HCT116 (cell line): ENCODE data around the gene SLFN12. TPM values are rescaled to one million over a fixed set of nuclear protein-coding genes. Genes with fewer than 3 reads are reported as not detected.

ENCODE experiments used
- ATAC-seq: fragments of 200-7000 bp; cut with Tn5 transposase; 2 replicates; pipeline ENCODE4 v1.9.1; 2020; ENCODE audit warnings: mild to moderate bottlenecking, moderate library complexity
- BruUV-seq: library from RNA; stranded (reverse); fragments of 400-500 nt; replicated peaks from 2 replicates; lab custom pipeline; 2021; lab: Mats Ljungman, UMichigan
- CTCF ChIA-PET: fragments of 300-600 bp; sonication (Branson Sonifier 250); formaldehyde crosslinking; loops from one replicate; lab custom pipeline; 2021; ENCODE audit warnings: antibody characterized with exemption; lab: Charles Lee
- POLR2A ChIA-PET: fragments of 300-600, 350-600 bp; sonication (Branson Sonifier 250); formaldehyde crosslinking; loops from one replicate; lab custom pipeline; 2021; ENCODE audit warnings: antibody characterized with exemption; lab: Charles Lee
- RAD21 ChIA-PET, 2 experiments: fragments of 300-600 bp; sonication (Branson Sonifier 250); formaldehyde crosslinking; loops; one replicate each; lab custom pipeline; 2023; ENCODE audit warnings: low total read pairs in 2 of 2; ENCODE audit not compliant: uncharacterized antibody in 2 of 2, unreplicated experiment in 2 of 2, low non-redundant PET in 1 of 2; lab: Charles Lee
- DNase-seq: peaks from one replicate; pipeline ENCODE4 v3.0.0-alpha.2; 2010; ENCODE audit warnings: low read depth, low spot score
- H2AFZ ChIP-seq: fragments of 200-600 bp; shearing (Covaris generic), sonication (generic); 2 replicates; pipeline ENCODE4 v1.6.1; 2017; ENCODE audit warnings: low read depth, mixed run types, mixed read lengths, antibody characterized with exemption, low read length; ENCODE audit not compliant: poor library complexity, severe bottlenecking
- H3K27ac ChIP-seq: 2 replicates; pipeline ENCODE4 v1.5.1; 2012; ENCODE audit warnings: low read depth, low read length
- H3K27me3 ChIP-seq: fragments of 200-600 bp; sonication (generic); 2 replicates; pipeline ENCODE4 v1.6.1; 2016; ENCODE audit warnings: mixed run types, low read length, mixed read lengths; ENCODE audit not compliant: insufficient read depth
- H3K36me3 ChIP-seq, 2 experiments: fragments of 200-500 bp in 1 of 2; fragments of 200-600 bp in 1 of 2; sonication (Bioruptor generic) in 1 of 2; sonication (generic) in 1 of 2; 2 replicates each; pipeline versions ENCODE4 v1.5.1 to v1.6.1; 2014 to 2016; ENCODE audit warnings: low read length in 2 of 2, inconsistent platforms in 1 of 2, mixed read lengths in 1 of 2, mixed run types in 1 of 2; ENCODE audit not compliant: insufficient read depth in 2 of 2, control insufficient read depth in 1 of 2
- H3K4me1 ChIP-seq, 2 experiments: fragments of 200-600 bp in 1 of 2; sonication (generic) in 1 of 2; 2 replicates each; pipeline versions ENCODE4 v1.5.1 to v1.6.1; 2012 to 2017; ENCODE audit warnings: low read length in 2 of 2, inconsistent platforms in 1 of 2, mild to moderate bottlenecking in 1 of 2, mixed read lengths in 1 of 2, mixed run types in 1 of 2, moderate library complexity in 1 of 2; ENCODE audit not compliant: insufficient read depth in 2 of 2, control insufficient read depth in 1 of 2
- H3K4me2 ChIP-seq: fragments of 200-600 bp; sonication (generic); 2 replicates; pipeline ENCODE4 v1.6.1; 2017; ENCODE audit warnings: mixed run types, low read length, mixed read lengths
- H3K4me3 ChIP-seq, 2 experiments: fragments of 200-600 bp in 1 of 2; sonication (generic) in 1 of 2; replicated peaks in 1 of 2; 2 replicates each; pipeline ENCODE4 v1.5.1; 2011 to 2016; ENCODE audit warnings: low read length in 2 of 2, control low read depth in 1 of 2, low read depth in 1 of 2, mild to moderate bottlenecking in 1 of 2, mixed read lengths in 1 of 2, mixed run types in 1 of 2
- H3K79me2 ChIP-seq: fragments of 200-600 bp; sonication (generic); 2 replicates; pipeline ENCODE4 v1.6.1; 2017; ENCODE audit warnings: mild to moderate bottlenecking, mixed run types, low read length, moderate library complexity, mixed read lengths; ENCODE audit not compliant: insufficient read depth
- H3K9ac ChIP-seq: fragments of 200-600 bp; sonication (generic); 2 replicates; pipeline ENCODE4 v1.6.1; 2016; ENCODE audit warnings: low read length, mixed read lengths
- H3K9me2 ChIP-seq: fragments of 200-600 bp; sonication (generic), shearing (Covaris generic); 2 replicates; pipeline ENCODE4 v1.6.1; 2017; ENCODE audit warnings: mixed run types, mild to moderate bottlenecking, moderate library complexity; ENCODE audit not compliant: insufficient read depth
- H3K9me3 ChIP-seq, 2 experiments: fragments of 200-500 bp in 1 of 2; fragments of 200-600 bp in 1 of 2; sonication (Bioruptor generic) in 1 of 2; sonication (generic) in 1 of 2; 2 replicates each; pipeline ENCODE4 v1.6.1; 2014 to 2017; ENCODE audit warnings: low read length in 2 of 2, mixed read lengths in 2 of 2, inconsistent platforms in 1 of 2, low read depth in 1 of 2, mild to moderate bottlenecking in 1 of 2, mixed run types in 1 of 2, moderate library complexity in 1 of 2; ENCODE audit not compliant: control insufficient read depth in 1 of 2, insufficient read depth in 1 of 2
- H4K20me1 ChIP-seq: fragments of 200-600 bp; sonication (generic), shearing (Covaris generic); 2 replicates; pipeline ENCODE4 v1.6.1; 2017; ENCODE audit warnings: mixed run types, mild to moderate bottlenecking, moderate library complexity; ENCODE audit not compliant: insufficient read depth
- CBX3 ChIP-seq: IDR thresholded peaks from 2 replicates; pipeline ENCODE4 v1.6.1; 2012; ENCODE audit warnings: low read depth
- ELF1 ChIP-seq: IDR thresholded peaks from 2 replicates; pipeline ENCODE4 v1.6.1; 2012; ENCODE audit warnings: low read depth, borderline replicate concordance
- EZH2 ChIP-seq: fragments of 200-600 bp; sonication (generic); IDR thresholded peaks from 2 replicates; pipeline ENCODE4 v1.6.1; 2017; ENCODE audit warnings: antibody characterized with exemption, mixed run types
- EZH2phosphoT487 ChIP-seq: fragments of 200-600 bp; IDR thresholded peaks from 2 replicates; pipeline ENCODE4 v1.6.1; 2018; ENCODE audit warnings: antibody characterized with exemption, borderline replicate concordance
- FOSL1 ChIP-seq: IDR thresholded peaks from 2 replicates; pipeline ENCODE4 v1.6.1; 2012; ENCODE audit warnings: low read depth
- POLR2A ChIP-seq: IDR thresholded peaks from 2 replicates; pipeline ENCODE4 v1.7.0; 2011; ENCODE audit warnings: borderline replicate concordance; ENCODE audit not compliant: insufficient read depth, insufficient read length; ENCODE audit errors: extremely low read depth
- POLR2AphosphoS5 ChIP-seq: IDR thresholded peaks from 2 replicates; pipeline ENCODE4 v1.6.1; 2011; ENCODE audit warnings: mild to moderate bottlenecking, low read depth, low read length, moderate library complexity
- RAD21 ChIP-seq: IDR thresholded peaks from 2 replicates; pipeline ENCODE4 v1.6.1; 2012; ENCODE audit warnings: low read depth, mild to moderate bottlenecking
- SIN3A ChIP-seq: IDR thresholded peaks from 2 replicates; pipeline ENCODE4 v1.6.1; 2012; ENCODE audit warnings: low read depth
- SP1 ChIP-seq: IDR thresholded peaks from 2 replicates; pipeline ENCODE4 v1.6.1; 2012; ENCODE audit warnings: low read depth
- SRF ChIP-seq: IDR thresholded peaks from 2 replicates; pipeline ENCODE4 v1.6.1; 2012; ENCODE audit warnings: low read depth
- YY1 ChIP-seq: IDR thresholded peaks from 2 replicates; pipeline ENCODE4 v1.6.1; 2011; ENCODE audit warnings: low read length, low read depth, moderate library complexity, mild to moderate bottlenecking; ENCODE audit not compliant: insufficient replicate concordance; ENCODE audit errors: extremely low read depth
- ZFX ChIP-seq: fragments of 450-650 bp; IDR thresholded peaks from 2 replicates; pipeline ENCODE4 v1.6.1; 2017
- intact Hi-C: fragments of 100-400 bp; cut with micrococcal nuclease; formaldehyde crosslinking; loops from 2 replicates; pipeline ENCODE4 v1.10.0; 2022
- total RNA-seq: library from RNA; stranded (reverse); gene quantifications from one replicate; pipeline ENCODE4 v1.2.1, GENCODE V29; 2021; ENCODE audit not compliant: unreplicated experiment
- TF ChIP-seq, protein P1 (sequence below): IDR thresholded peaks from 2 replicates; pipeline ENCODE4 v1.6.1; 2011; ENCODE audit warnings: mild to moderate bottlenecking, low read length, moderate library complexity; ENCODE audit not compliant: insufficient replicate concordance; ENCODE audit errors: extremely low read depth
- TF ChIP-seq, protein P2 (sequence below): IDR thresholded peaks from 2 replicates; pipeline ENCODE4 v1.6.1; 2012; ENCODE audit warnings: low read depth
- TF ChIP-seq, protein P3 (sequence below): IDR thresholded peaks from 2 replicates; pipeline ENCODE4 v1.6.1; 2012
- TF ChIP-seq, protein P4 (sequence below), 3 experiments: fragments of 200-600 bp in 1 of 3; sonication (generic) in 1 of 3; IDR thresholded peaks in 2 of 3; conservative IDR thresholded peaks in 1 of 3; 2 replicates each; pipeline ENCODE4 v1.5.1; 2012 to 2017; ENCODE audit warnings: low read depth in 2 of 3, low read length in 2 of 3, antibody characterized with exemption in 1 of 3, borderline replicate concordance in 1 of 3, control low read depth in 1 of 3, mild to moderate bottlenecking in 1 of 3, mixed read lengths in 1 of 3, mixed run types in 1 of 3, moderate library complexity in 1 of 3; ENCODE audit not compliant: insufficient read depth in 1 of 3

Gene SLFN12
- total RNA-seq, 1 experiment from 2014 or later: not detected

DNA sequence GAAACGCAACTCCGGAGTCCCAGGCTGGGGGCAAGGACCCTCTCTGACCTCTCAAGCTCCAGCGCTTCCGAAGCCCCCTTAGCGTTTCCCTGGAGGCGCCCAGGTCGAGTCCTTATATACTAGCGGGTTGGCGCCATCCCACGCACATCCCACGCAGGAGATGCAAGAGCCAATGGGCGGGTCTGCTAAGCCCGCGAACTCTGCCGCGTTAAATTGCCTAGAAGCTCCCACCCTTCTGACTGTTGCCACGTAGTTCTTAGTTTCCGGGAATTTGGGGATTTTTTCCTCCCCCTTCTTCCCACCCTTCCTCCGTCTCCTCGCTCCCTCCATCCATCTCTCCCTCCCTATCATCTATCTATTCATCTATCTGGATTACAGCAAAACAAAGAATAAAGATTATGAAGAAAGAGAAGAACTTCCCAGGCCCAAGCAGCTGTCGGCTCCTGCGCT lies 58.7 kb downstream of the SLFN12 start, which contains the start of gene SLFN11:
Gene SLFN11 (minus strand): TSS at position 88 of the 450 bp plus-strand sequence. CDS start 9,814 bp downstream, outside the sequence.
- Histone ChIP-seq H3K4me1 (no peaks in the 10 kb centered on the region), H3K4me2 (no peak within 1 kb of the TSS), H3K27me3 (peaks cover 31% of the 10 kb centered on the region), H3K36me3 (no peaks in the 10 kb centered on the region), H3K9ac (no peak within 1 kb of the TSS), H4K20me1 (no peaks in the 10 kb centered on the region; the same call in 1 of the 2 replicates), H3K9me2 (no peaks in the 10 kb centered on the region), H3K4me3 (no peak within 1 kb of the TSS), H3K27ac (no peak within 1 kb of the TSS), H2AFZ (no peak within 1 kb of the TSS), H3K79me2 (no peaks in the 10 kb centered on the region), H3K9me3 (no peaks in the 10 kb centered on the region)
- ChIA-PET CTCF (no interaction called here), RAD21 (no interaction called here), POLR2A (no interaction called here)
- DNase-seq (no peak), ATAC-seq (no peak)
- intact Hi-C loops: no loop called here
- BruUV-seq: no TSS peak
- TF ChIP-seq RAD21: no peak
- TF ChIP-seq SP1: no peak
- TF ChIP-seq EZH2: no peak
- TF ChIP-seq CBX3: no peak
- no peak for TF ChIP-seq SIN3A
- no peak for TF ChIP-seq FOSL1
- TF ChIP-seq ZFX: no peak
- TF ChIP-seq, protein P1, sequence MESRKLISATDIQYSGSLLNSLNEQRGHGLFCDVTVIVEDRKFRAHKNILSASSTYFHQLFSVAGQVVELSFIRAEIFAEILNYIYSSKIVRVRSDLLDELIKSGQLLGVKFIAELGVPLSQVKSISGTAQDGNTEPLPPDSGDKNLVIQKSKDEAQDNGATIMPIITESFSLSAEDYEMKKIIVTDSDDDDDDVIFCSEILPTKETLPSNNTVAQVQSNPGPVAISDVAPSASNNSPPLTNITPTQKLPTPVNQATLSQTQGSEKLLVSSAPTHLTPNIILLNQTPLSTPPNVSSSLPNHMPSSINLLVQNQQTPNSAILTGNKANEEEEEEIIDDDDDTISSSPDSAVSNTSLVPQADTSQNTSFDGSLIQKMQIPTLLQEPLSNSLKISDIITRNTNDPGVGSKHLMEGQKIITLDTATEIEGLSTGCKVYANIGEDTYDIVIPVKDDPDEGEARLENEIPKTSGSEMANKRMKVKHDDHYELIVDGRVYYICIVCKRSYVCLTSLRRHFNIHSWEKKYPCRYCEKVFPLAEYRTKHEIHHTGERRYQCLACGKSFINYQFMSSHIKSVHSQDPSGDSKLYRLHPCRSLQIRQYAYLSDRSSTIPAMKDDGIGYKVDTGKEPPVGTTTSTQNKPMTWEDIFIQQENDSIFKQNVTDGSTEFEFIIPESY: no peak
- no peak for TF ChIP-seq YY1
- no peak for TF ChIP-seq ELF1
- TF ChIP-seq EZH2phosphoT487: no peak
- TF ChIP-seq, protein P2, sequence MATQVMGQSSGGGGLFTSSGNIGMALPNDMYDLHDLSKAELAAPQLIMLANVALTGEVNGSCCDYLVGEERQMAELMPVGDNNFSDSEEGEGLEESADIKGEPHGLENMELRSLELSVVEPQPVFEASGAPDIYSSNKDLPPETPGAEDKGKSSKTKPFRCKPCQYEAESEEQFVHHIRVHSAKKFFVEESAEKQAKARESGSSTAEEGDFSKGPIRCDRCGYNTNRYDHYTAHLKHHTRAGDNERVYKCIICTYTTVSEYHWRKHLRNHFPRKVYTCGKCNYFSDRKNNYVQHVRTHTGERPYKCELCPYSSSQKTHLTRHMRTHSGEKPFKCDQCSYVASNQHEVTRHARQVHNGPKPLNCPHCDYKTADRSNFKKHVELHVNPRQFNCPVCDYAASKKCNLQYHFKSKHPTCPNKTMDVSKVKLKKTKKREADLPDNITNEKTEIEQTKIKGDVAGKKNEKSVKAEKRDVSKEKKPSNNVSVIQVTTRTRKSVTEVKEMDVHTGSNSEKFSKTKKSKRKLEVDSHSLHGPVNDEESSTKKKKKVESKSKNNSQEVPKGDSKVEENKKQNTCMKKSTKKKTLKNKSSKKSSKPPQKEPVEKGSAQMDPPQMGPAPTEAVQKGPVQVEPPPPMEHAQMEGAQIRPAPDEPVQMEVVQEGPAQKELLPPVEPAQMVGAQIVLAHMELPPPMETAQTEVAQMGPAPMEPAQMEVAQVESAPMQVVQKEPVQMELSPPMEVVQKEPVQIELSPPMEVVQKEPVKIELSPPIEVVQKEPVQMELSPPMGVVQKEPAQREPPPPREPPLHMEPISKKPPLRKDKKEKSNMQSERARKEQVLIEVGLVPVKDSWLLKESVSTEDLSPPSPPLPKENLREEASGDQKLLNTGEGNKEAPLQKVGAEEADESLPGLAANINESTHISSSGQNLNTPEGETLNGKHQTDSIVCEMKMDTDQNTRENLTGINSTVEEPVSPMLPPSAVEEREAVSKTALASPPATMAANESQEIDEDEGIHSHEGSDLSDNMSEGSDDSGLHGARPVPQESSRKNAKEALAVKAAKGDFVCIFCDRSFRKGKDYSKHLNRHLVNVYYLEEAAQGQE: no peak
- TF ChIP-seq, protein P3, sequence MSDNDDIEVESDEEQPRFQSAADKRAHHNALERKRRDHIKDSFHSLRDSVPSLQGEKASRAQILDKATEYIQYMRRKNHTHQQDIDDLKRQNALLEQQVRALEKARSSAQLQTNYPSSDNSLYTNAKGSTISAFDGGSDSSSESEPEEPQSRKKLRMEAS: no peak
- TF ChIP-seq, protein P4, sequence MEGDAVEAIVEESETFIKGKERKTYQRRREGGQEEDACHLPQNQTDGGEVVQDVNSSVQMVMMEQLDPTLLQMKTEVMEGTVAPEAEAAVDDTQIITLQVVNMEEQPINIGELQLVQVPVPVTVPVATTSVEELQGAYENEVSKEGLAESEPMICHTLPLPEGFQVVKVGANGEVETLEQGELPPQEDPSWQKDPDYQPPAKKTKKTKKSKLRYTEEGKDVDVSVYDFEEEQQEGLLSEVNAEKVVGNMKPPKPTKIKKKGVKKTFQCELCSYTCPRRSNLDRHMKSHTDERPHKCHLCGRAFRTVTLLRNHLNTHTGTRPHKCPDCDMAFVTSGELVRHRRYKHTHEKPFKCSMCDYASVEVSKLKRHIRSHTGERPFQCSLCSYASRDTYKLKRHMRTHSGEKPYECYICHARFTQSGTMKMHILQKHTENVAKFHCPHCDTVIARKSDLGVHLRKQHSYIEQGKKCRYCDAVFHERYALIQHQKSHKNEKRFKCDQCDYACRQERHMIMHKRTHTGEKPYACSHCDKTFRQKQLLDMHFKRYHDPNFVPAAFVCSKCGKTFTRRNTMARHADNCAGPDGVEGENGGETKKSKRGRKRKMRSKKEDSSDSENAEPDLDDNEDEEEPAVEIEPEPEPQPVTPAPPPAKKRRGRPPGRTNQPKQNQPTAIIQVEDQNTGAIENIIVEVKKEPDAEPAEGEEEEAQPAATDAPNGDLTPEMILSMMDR (IDR thresholded peaks at IDR 0.05 in 2 of 3, conservative IDR thresholded peaks at IDR 0.05 in 1 of 3; ENCODE audit: borderline replicate concordance in 1 of 3, insufficient read depth in 1 of 3, low read depth in 2 of 3, low read length in 2 of 3): no peak
- TF ChIP-seq SRF: no peak
- no peak for TF ChIP-seq POLR2A
- no peak for TF ChIP-seq POLR2AphosphoS5
